Nucleus accumbens (tissue), 56 donors: ENCODE measurements around the gene TIMM13.
"Not testable (repeated sequence)": the region's sequence is repeated elsewhere in the genome, so short reads cannot be mapped to it uniquely, and the experiment has no call there.

Experiments used
- DNase-seq, 56 donors: peaks; one replicate each; lab custom pipeline; 2025; lab: John Stamatoyannopoulos, UW

Gene TIMM13

GRCh38 chr19:2416321-2417097 lies 10.9 kb downstream of the TIMM13 start:
- no peak for DNase-seq

- DNase-seq = no peak
These were observed 11.4 kb downstream of the TIMM13 start for GRCh38 chr19:2415973-2416319.

- no peak for DNase-seq
These were observed 12.0 kb downstream of the TIMM13 start for GRCh38 chr19:2415281-2415972.

- DNase-seq = no peak
These were observed 13.8 kb downstream of the TIMM13 start for GRCh38 chr19:2413629-2414028.

GRCh38 chr19:2413159-2413558 lies 14.2 kb downstream of the TIMM13 start:
- DNase-seq = no peak

GRCh38 chr19:2412449-2412848 lies 14.9 kb downstream of the TIMM13 start:
- DNase-seq = no peak

- DNase-seq = no peak
These were observed 15.7 kb downstream of the TIMM13 start for GRCh38 chr19:2411709-2412108.

GRCh38 chr19:2410023-2410422 lies 17.4 kb downstream of the TIMM13 start:
- no peak for DNase-seq

- no peak for DNase-seq
These were observed 18.0 kb downstream of the TIMM13 start for GRCh38 chr19:2409352-2409912.

GRCh38 chr19:2408247-2408646 lies 19.1 kb downstream of the TIMM13 start:
- DNase-seq = no peak

GRCh38 chr19:2399582-2399981 lies 27.8 kb downstream of the TIMM13 start:
- DNase-seq = no peak

GRCh38 chr19:2398735-2399305 lies 28.6 kb downstream of the TIMM13 start:
- no peak for DNase-seq

GRCh38 chr19:2397173-2397572 lies 30.2 kb downstream of the TIMM13 start:
- DNase-seq = not testable (repeated sequence)

- DNase-seq = not testable (repeated sequence)
These were observed 32.0 kb downstream of the TIMM13 start for GRCh38 chr19:2395293-2395829.

- peak in 3 of 56 donors; percentile 7 to 16 (median 12) for DNase-seq
These were observed 32.7 kb downstream of the TIMM13 start for GRCh38 chr19:2394442-2395292.

GRCh38 chr19:2394054-2394441 lies 33.3 kb downstream of the TIMM13 start:
- DNase-seq = peak in 1 of 56 donors; percentile 1

GRCh38 chr19:2392899-2393298 lies 34.5 kb downstream of the TIMM13 start:
- DNase-seq = not testable (repeated sequence)

GRCh38 chr19:2392366-2392765 lies 35.0 kb downstream of the TIMM13 start:
- no peak for DNase-seq

GRCh38 chr19:2391118-2391725 lies 36.2 kb downstream of the TIMM13 start:
- peak in 28 of 56 donors; percentile 2 to 66 (median 18) for DNase-seq

- DNase-seq = no peak
These were observed 37.8 kb downstream of the TIMM13 start for GRCh38 chr19:2389594-2389993.
